Measurements from ENCODE around the gene MYCBP.

GRCh38 chr1:38812981-38813380 is 60.2 kb downstream of the MYCBP start:
- no peak for TF ChIP-seq CTCF (IDR thresholded peaks at IDR 0.05)
- TF ChIP-seq POLR2A (IDR thresholded peaks at IDR 0.05), result no peak

All from right lobe of liver (tissue), 4 donors.